GM04503 (cell line): ENCODE data around the gene GOLGA6L22.
"Not testable (repeated sequence)": the region's sequence is repeated elsewhere in the genome, so short reads cannot be mapped to it uniquely, and the experiment has no call there.

ENCODE experiments used
- DNase-seq: peaks from one replicate; pipeline ENCODE4 v3.0.0-alpha.2; 2012; ENCODE audit warnings: low read depth

GOLGA6L22 gene, protein sequence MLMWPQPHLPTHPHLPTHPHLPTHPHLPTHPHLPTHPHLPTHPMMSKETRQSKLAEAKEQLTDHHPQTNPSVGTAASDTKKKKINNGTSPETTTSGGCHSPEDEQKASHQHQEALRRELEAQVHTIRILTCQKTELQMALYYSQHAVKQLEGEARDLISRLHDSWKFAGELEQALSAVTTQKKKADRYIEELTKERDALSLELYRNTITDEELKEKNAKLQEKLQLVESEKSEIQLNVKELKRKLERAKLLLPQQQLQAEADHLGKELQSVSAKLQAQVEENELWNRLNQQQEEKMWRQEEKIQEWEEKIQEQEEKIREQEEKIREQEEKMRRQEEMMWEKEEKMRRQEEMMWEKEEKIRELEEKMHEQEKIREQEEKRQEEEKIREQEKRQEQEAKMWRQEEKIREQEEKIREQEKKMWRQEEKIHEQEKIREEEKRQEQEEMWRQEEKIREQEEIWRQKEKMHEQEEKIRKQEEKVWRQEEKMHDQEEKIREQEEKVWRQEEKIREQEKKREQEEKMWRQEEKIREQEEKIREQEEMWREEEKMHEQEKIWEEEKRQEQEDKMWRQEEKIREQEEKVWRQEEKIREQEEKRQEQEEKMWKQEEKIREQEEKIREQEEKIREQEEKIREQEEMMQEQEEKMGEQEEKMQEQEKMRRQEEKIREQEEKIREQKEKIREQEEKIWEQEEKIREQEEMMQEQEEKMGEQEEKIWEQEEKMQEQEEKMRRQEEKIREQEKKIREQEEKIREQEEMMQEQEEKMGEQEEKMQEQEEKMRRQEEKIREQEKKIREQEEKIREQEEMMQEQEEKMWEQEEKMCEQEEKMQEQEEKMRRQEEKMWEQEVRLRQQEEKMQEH

DNA sequence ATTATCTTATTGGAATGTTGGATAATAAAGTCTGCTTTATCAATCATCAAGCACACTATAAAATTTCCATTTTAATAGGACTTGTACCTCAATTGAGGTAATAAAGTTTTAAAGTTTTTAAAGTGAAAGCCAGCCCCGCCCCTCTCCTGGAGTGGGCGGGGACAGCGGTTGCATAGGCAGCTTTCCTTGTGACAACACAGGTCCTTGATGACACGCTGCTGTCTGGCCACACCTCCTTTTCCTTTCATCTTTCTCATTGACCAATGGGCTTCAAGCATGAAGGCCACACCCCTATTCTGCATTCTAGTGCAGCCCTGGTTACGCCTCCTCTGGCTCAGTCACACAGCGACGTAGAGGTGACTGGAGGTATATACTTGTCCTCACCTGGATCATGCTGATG, at the start of gene GOLGA6L22:
TSS of gene GOLGA6L22 (plus strand) at position 301 of the 400 bp plus-strand sequence. CDS start at position 392, 91 bp downstream.
- not testable (repeated sequence) for DNase-seq

DNA sequence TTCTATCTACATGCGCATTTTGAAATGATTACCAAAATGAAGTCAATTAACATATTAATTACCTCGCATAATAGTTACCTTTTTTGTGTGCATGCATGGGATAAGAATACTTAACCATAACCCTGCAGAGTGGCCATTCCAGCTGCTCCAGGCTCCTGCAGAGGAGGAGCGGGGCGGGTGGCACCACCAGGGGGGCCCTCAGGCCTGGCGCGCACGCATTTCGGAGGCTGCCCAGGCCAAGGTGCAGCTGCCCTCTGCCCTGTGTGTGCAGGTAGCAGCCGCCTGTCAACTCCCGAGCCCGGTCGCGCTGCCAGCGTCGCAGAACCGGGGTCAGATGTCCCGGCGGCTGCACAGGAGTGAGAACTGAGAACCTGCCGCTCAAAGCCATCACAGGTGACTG, 41.4 kb upstream of the GOLGA6L22 start:
- not testable (repeated sequence) for DNase-seq

- not testable (repeated sequence) for DNase-seq
Measured at GRCh38 chr15:22417795-22418194, 40.9 kb upstream of the GOLGA6L22 start.

DNA sequence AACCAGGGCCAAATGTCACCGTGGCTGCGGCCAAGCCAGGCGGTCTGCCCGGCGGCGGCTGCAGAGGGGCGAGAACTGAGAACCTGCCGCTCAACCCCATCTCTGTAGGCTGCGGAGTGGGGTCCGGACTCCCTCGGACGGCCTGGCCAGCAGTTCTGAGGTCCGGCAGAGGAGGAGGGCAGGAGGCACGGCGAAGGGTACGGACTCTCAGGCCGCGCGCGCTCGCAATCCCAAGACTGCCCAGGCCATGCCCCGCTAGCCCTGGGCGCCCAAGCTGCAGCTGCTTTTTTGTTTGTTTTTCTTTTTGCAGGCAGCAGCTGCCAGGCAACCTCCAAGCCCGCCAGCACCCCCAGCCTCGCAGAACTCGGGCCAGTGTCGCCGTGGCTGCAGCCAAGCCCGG, 40.5 kb upstream of the GOLGA6L22 start:
- DNase-seq, result not testable (repeated sequence)

- not testable (repeated sequence) for DNase-seq
Measured at GRCh38 chr15:22418666-22419065, 40.0 kb upstream of the GOLGA6L22 start.

DNA sequence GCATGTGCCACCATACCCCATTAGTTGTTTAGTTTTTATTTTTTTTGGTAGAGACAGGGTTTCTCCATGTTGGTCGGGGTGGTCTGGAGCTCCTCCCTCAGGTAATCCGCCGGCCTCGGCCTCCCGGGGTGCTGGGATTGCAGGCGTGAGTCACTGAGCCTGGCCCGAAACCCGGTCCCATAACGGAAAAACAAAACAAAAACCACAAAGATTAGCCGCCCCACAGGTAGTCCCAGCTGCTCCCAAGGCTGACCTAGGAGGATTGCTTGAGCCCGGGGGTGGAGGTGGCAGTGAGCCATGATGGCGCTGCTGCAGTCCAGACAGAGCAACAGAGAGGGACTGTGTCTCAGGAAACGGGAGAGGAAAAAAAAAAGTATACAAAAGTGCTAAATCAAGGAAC, 38.4 kb upstream of the GOLGA6L22 start:
- DNase-seq, result not testable (repeated sequence)

DNA sequence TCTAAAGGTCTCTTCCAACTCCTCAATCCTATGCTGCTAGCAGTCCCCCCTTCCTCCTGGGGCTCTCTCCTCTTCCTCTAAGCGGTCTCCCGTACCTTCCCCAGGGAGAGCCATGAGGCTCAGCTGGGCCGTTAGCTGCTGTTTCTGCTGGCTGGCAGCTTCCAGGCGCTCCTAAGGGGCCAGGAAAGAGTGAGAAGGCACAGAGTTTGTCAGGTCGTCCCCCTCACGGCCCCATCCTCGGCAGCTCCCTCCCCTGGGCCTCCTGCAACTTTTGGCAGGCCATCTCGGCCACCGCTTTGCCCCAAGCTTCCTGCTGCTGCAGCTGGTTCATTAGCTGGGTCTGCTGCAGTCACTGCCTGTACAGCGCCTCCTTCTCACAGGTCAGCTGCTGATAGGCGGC, 29.3 kb upstream of the GOLGA6L22 start:
- not testable (repeated sequence) for DNase-seq

DNA sequence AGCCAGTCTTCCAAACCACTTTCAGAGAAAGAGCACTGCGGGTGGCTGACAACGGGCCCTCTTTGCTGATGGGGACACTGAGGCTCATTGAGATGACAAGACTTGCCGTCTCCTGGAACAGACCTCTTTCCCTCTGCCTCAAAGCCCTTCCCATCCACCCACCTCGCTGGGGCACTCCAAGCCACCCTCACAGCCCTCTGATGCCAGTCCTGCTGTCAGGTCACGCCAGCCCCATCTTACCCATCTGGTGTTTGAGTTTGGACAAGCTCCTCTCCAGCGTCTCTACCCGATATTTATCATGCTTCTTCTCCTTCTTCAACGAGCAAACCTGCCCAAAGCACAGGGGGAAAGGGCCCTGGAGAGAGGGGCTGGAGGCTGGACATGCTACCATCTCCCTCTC, 27.0 kb upstream of the GOLGA6L22 start:
- DNase-seq, result not testable (repeated sequence)

GRCh38 chr15:22494490-22495113, 35.9 kb downstream of the GOLGA6L22 start:
- DNase-seq, result not testable (repeated sequence)

DNA sequence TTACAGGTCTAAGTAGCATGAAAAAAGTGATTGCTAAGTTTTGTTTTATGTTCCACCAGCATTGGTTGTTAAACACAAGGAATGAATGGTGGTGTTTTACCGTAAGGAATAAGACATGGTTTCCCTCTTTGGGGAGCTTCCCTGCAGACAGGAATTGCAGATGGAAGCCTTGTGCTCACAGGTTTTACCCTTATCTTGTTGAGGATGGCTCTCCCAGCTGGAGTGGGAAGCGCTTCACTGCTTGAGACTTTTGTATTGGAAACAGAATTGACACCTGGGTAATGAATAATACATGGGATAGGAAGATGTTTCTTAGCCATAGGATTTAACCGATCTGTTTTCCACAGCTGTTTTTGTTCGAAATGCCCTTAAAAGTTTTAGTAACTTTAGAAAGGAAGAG, 38.5 kb downstream of the GOLGA6L22 start:
- not testable (repeated sequence) for DNase-seq

GRCh38 chr15:22498220-22498925, 39.7 kb downstream of the GOLGA6L22 start:
- not testable (repeated sequence) for DNase-seq

GRCh38 chr15:22502272-22502671, 43.6 kb downstream of the GOLGA6L22 start:
- DNase-seq, result not testable (repeated sequence)

DNA sequence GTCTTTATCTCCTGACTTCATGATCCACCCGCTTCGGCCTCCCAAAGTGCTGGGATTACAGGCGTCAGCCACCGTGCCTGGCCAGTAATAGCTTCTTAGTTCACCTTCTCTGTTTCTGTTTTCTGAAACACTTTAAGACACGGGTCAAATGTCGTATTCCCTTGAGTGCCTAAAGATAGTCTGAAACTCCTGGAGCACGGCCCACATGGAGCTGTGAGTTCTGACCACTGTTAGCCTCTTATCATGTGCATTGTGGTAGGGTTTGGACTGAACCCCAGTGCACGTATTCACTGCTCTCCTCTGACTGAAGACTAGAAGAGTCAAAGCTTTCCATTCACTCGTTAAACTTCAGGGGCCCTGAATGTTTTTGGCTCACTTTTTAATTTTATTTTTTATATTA, 48.3 kb downstream of the GOLGA6L22 start:
- not testable (repeated sequence) for DNase-seq

- not testable (repeated sequence) for DNase-seq
Measured at GRCh38 chr15:22516140-22516539, 57.4 kb downstream of the GOLGA6L22 start.
